Neuronal stem cell (in vitro differentiated cells): ENCODE measurements around the gene BCAP31.

Experiments
- DNase-seq: peaks from one replicate; pipeline ENCODE4 v3.0.0-alpha.2; 2013; ENCODE audit warnings: low spot score
- H2AFZ ChIP-seq: one replicate; pipeline ENCODE4 v1.6.1; 2013; ENCODE audit warnings: mild to moderate bottlenecking, low read length, inconsistent platforms
- H2AK5ac ChIP-seq: 2 replicates; pipeline ENCODE4 v1.6.1; 2013; ENCODE audit warnings: low read depth, mild to moderate bottlenecking, inconsistent platforms, low read length, moderate library complexity, mixed read lengths
- H2BK120ac ChIP-seq: 2 replicates; pipeline ENCODE4 v1.6.1; 2013; ENCODE audit warnings: low read depth, mild to moderate bottlenecking, inconsistent platforms, low read length, moderate library complexity, mixed read lengths
- H2BK12ac ChIP-seq: one replicate; pipeline ENCODE4 v1.6.1; 2013; ENCODE audit warnings: low read length, inconsistent platforms
- H2BK15ac ChIP-seq: 2 replicates; pipeline ENCODE4 v1.6.1; 2013; ENCODE audit warnings: mild to moderate bottlenecking, low read length, inconsistent platforms, mixed read lengths
- H2BK5ac ChIP-seq: one replicate; pipeline ENCODE4 v1.6.1; 2013; ENCODE audit warnings: inconsistent platforms, mild to moderate bottlenecking, low read length, moderate library complexity
- H3K14ac ChIP-seq: one replicate; pipeline ENCODE4 v1.6.1; 2013; ENCODE audit warnings: low read length, inconsistent platforms
- H3K18ac ChIP-seq: 2 replicates; pipeline ENCODE4 v1.6.1; 2013; ENCODE audit warnings: low read length, inconsistent platforms
- H3K23ac ChIP-seq: 2 replicates; pipeline ENCODE4 v1.6.1; 2013; ENCODE audit warnings: low read depth, mild to moderate bottlenecking, mixed read lengths, low read length, inconsistent platforms; ENCODE audit not compliant: poor library complexity
- H3K27ac ChIP-seq: replicated peaks from 3 replicates; pipeline ENCODE4 v1.5.1; 2013; ENCODE audit warnings: low read length, inconsistent platforms
- H3K27me3 ChIP-seq, 3 experiments: 2 replicates each; pipeline ENCODE4 v1.6.1; 2013; ENCODE audit warnings: low read length in 3 of 3, mild to moderate bottlenecking in 2 of 3, inconsistent platforms in 1 of 3, low read depth in 1 of 3, mixed read lengths in 1 of 3, moderate library complexity in 1 of 3; ENCODE audit not compliant: control insufficient read depth in 3 of 3, insufficient read depth in 3 of 3
- H3K36me3 ChIP-seq, 2 donors: replicated peaks in 1 of 2; 2 replicates each; pipeline ENCODE4 v1.6.1; 2013; ENCODE audit warnings: low read length in 2 of 2; ENCODE audit not compliant: control insufficient read depth in 2 of 2, insufficient read depth in 2 of 2
- H3K4ac ChIP-seq: 2 replicates; pipeline ENCODE4 v1.6.1; 2013; ENCODE audit warnings: inconsistent platforms, mild to moderate bottlenecking, low read length, moderate library complexity
- H3K4me1 ChIP-seq, 2 donors: 1 replicate in 1 of 2; 2 replicates in 1 of 2; pipeline ENCODE4 v1.6.1; 2013; ENCODE audit warnings: low read length in 2 of 2, low read depth in 1 of 2; ENCODE audit not compliant: control insufficient read depth in 2 of 2, insufficient read depth in 1 of 2
- H3K4me2 ChIP-seq: one replicate; pipeline ENCODE4 v1.6.1; 2013; ENCODE audit warnings: mild to moderate bottlenecking, low read length, inconsistent platforms; ENCODE audit not compliant: insufficient read depth, poor library complexity, severe bottlenecking
- H3K4me3 ChIP-seq, 2 donors: 2 replicates each; pipeline ENCODE4 v1.5.1; 2013; ENCODE audit warnings: low read length in 2 of 2, mild to moderate bottlenecking in 2 of 2, inconsistent platforms in 1 of 2, moderate library complexity in 1 of 2
- H3K79me1 ChIP-seq: one replicate; pipeline ENCODE4 v1.6.1; 2013; ENCODE audit warnings: low read depth, mild to moderate bottlenecking, inconsistent platforms, low read length, moderate library complexity
- H3K9ac ChIP-seq: one replicate; pipeline ENCODE4 v1.6.1; 2013; ENCODE audit warnings: mild to moderate bottlenecking, low read depth, low read length, inconsistent platforms; ENCODE audit not compliant: poor library complexity
- H3K9me3 ChIP-seq, 2 donors: replicated peaks in 1 of 2; 2 replicates each; pipeline versions ENCODE3 to v1.6.1; 2013; ENCODE audit warnings: low read length in 2 of 2, mild to moderate bottlenecking in 2 of 2, inconsistent platforms in 1 of 2, low read depth in 1 of 2, mixed read lengths in 1 of 2, moderate library complexity in 1 of 2; ENCODE audit not compliant: control insufficient read depth in 2 of 2, insufficient read depth in 1 of 2
- H4K8ac ChIP-seq: one replicate; pipeline ENCODE4 v1.6.1; 2013; ENCODE audit warnings: low read depth, mild to moderate bottlenecking, inconsistent platforms, low read length, moderate library complexity
- H4K91ac ChIP-seq: one replicate; pipeline ENCODE4 v1.6.1; 2013; ENCODE audit warnings: low read length, low read depth, mild to moderate bottlenecking, inconsistent platforms; ENCODE audit not compliant: poor library complexity
- WGBS, 2 donors: extraction: QIAGEN DNeasy Blood & Tissue Kit; methylation state at CpG; one replicate each; pipeline ENCODE4 v1.1.7; 2013; ENCODE audit warnings: missing lambda C conversion rate in 2 of 2, mixed read lengths in 1 of 2; ENCODE audit not compliant: insufficient read length in 2 of 2, insufficient replicate concordance in 1 of 2; ENCODE audit errors: extremely low coverage in 2 of 2; 5-methylcytosine and 5-hydroxymethylcytosine counted together

The BCAP31 gene

DNA sequence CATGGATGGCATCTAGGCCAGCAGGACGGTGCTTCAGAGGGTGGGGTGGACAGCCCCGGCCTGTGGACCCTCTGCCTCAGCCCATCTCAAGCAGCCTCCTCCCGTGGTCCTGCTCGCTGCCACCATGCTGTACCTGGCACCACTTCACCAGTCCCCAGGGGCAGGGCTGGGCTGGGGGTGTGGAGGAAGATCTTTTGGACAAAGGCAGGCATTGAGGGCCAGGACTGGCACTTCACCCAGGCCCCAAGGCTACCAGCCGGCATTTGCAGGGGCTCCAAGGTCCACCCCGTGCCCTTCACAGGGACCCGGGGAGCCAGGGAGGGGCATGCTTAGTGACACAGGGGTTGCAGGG lies 40.6 kb upstream of the BCAP31 start:
- no CpG with 5 or more reads among the region's 7 CpGs for WGBS, 2 donors
- Histone ChIP-seq H3K23ac (peak overlapping the region; percentile 43), H4K8ac (no peak overlapping the region), H3K79me1 (no peaks in the 10 kb centered on the region), H3K4ac (no peak overlapping the region), H3K9ac (no peak overlapping the region), H2AK5ac (peak overlapping the region; percentile 81), H3K36me3 (no peaks in the 10 kb centered on the region), H4K91ac (no peak overlapping the region), H2BK12ac (peak overlapping the region; percentile 90), H3K18ac (peak overlapping the region; percentile 64), H2BK5ac (peak overlapping the region; percentile 82), H2AFZ (no peak overlapping the region), H3K4me2 (no peak overlapping the region), H2BK120ac (no peak overlapping the region), H3K27ac (no peak overlapping the region), H3K4me3 (no peak overlapping the region), H3K4me1 (peaks cover 9 to 17% of the 10 kb centered on the region in 2 donors), H3K14ac (peak overlapping the region; percentile 38), H3K27me3 (no peaks in the 10 kb centered on the region), H3K9me3 (no peaks in the 10 kb centered on the region), H2BK15ac (no peak overlapping the region)
- no peak for DNase-seq

GRCh38 chrX:153763989-153764755 lies 40.0 kb upstream of the BCAP31 start, which contains the start of gene PLXNB3:
Gene PLXNB3 (plus strand): TSS chrX:153764249. CDS start chrX:153765536, 1,287 bp downstream.
- peak within 1 kb of the TSS; percentile 81 for H2AK5ac ChIP-seq
- no CpG with 5 or more reads among the region's 26 CpGs for WGBS, 2 donors
- peaks cover 9 to 17% of the 10 kb centered on the region in 2 donors for H3K4me1 ChIP-seq
- H2BK12ac ChIP-seq = peak within 1 kb of the TSS; percentile 90
- H3K9me3 ChIP-seq = no peaks in the 10 kb centered on the region
- peak within 1 kb of the TSS; percentile 38 for H3K14ac ChIP-seq
- H2AFZ ChIP-seq = no peak within 1 kb of the TSS
- H3K36me3 ChIP-seq = no peaks in the 10 kb centered on the region
- no peak within 1 kb of the TSS for H3K4me2 ChIP-seq
- no peaks in the 10 kb centered on the region for H3K27me3 ChIP-seq
- H3K4ac ChIP-seq = no peak within 1 kb of the TSS
- peak within 1 kb of the TSS; percentile 64 for H3K18ac ChIP-seq
- no peak within 1 kb of the TSS for H2BK15ac ChIP-seq
- H3K23ac ChIP-seq = peak within 1 kb of the TSS; percentile 80
- H2BK120ac ChIP-seq = no peak within 1 kb of the TSS
- no peak within 1 kb of the TSS for H4K91ac ChIP-seq
- H3K4me3 ChIP-seq = no peak within 1 kb of the TSS
- H3K79me1 ChIP-seq = no peaks in the 10 kb centered on the region
- no peak within 1 kb of the TSS for H3K27ac ChIP-seq
- no peak within 1 kb of the TSS for H3K9ac ChIP-seq
- no peak within 1 kb of the TSS for H4K8ac ChIP-seq
- peak within 1 kb of the TSS; percentile 82 for H2BK5ac ChIP-seq
- DNase-seq = peak; percentile 47

GRCh38 chrX:153763298-153763932 lies 39.2 kb upstream of the BCAP31 start:
- Histone ChIP-seq H3K4ac (no peak overlapping the region), H4K8ac (no peak overlapping the region), H3K27me3 (no peaks in the 10 kb centered on the region), H3K4me3 (no peak overlapping the region), H2BK5ac (no peak overlapping the region), H3K79me1 (no peaks in the 10 kb centered on the region), H3K27ac (no peak overlapping the region), H3K9me3 (no peaks in the 10 kb centered on the region), H3K9ac (no peak overlapping the region), H2BK120ac (no peak overlapping the region), H3K23ac (no peak overlapping the region), H3K18ac (peak overlapping the region; percentile 48), H3K14ac (no peak overlapping the region), H2BK15ac (no peak overlapping the region), H2AK5ac (no peak overlapping the region), H3K4me2 (no peak overlapping the region), H2BK12ac (peak overlapping the region; percentile 41), H2AFZ (no peak overlapping the region), H3K4me1 (peaks cover 9 to 17% of the 10 kb centered on the region in 2 donors), H3K36me3 (no peaks in the 10 kb centered on the region), H4K91ac (no peak overlapping the region)
- no peak for DNase-seq
- WGBS, 2 donors = no CpG with 5 or more reads among the region's 18 CpGs

DNA sequence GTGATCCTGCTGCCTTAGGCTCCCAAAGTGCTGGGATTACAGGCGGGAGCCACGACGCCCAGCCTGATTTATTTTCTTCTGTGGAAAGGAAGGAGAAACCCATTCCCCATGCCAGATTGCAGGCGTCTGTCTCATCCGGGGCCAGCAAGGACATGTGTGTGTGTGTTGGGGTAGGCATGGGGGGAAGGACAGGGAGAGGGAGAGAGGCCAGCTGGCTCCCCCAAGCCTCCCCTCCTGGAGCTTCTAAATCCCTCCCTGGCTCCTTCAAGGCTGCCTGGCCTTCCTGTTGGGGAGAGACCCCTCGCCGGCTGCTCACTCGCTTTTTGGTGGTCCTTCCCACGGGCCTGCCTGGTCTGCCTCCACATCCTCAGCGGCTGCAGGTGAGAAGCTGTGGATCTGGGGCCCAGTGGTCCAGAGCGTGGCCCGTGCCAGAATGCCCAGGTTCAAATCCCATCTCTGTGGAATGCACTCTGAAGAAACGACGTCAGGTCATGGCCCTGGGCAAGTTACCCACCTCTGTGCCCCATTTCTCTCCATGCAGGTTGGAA lies 38.5 kb upstream of the BCAP31 start:
- H2BK12ac ChIP-seq = no peak overlapping the region
- DNase-seq = no peak
- H3K23ac ChIP-seq = no peak overlapping the region
- no peak overlapping the region for H2BK5ac ChIP-seq
- H3K4me2 ChIP-seq = no peak overlapping the region
- H3K18ac ChIP-seq = no peak overlapping the region
- no peak overlapping the region for H3K4me3 ChIP-seq
- WGBS, 2 donors = no CpG with 5 or more reads among the region's 14 CpGs
- H2AFZ ChIP-seq = no peak overlapping the region
- H3K9ac ChIP-seq = no peak overlapping the region
- H2AK5ac ChIP-seq = no peak overlapping the region
- H3K36me3 ChIP-seq = no peaks in the 10 kb centered on the region
- H4K8ac ChIP-seq = no peak overlapping the region
- no peak overlapping the region for H2BK15ac ChIP-seq
- no peak overlapping the region for H3K14ac ChIP-seq
- H4K91ac ChIP-seq = no peak overlapping the region
- H3K9me3 ChIP-seq = peaks cover 0 to under 1% of the 10 kb centered on the region in 2 donors
- no peaks in the 10 kb centered on the region for H3K27me3 ChIP-seq
- H3K4ac ChIP-seq = no peak overlapping the region
- no peak overlapping the region for H2BK120ac ChIP-seq
- no peak overlapping the region for H3K27ac ChIP-seq
- no peaks in the 10 kb centered on the region for H3K79me1 ChIP-seq
- peaks cover 9 to 17% of the 10 kb centered on the region in 2 donors for H3K4me1 ChIP-seq
